Cardiac septum (tissue), 1 donor: Measurements from ENCODE around the gene LCN6. TPM values are rescaled to one million over a fixed set of nuclear protein-coding genes. Genes with fewer than 3 reads are reported as not detected.

Experiments used
- DNase-seq: peaks from one replicate; pipeline ENCODE4 v3.0.0-alpha.2; 2020; ENCODE audit warnings: low spot score
- intact Hi-C: fragments of 100-400 bp; cut with DNase I; formaldehyde crosslinking; loops from one replicate; pipeline ENCODE4 v1.14.0; 2022
- total RNA-seq: library from RNA; stranded (reverse); fragmentation: NEBNext Ultra II Directional; extraction: Animal tissue kit (Norgen Biotek cat#: 25700); gene quantifications from one replicate; pipeline ENCODE4 v1.2.1, GENCODE V29; 2021
- donor health status: DM: no; HTN: no; CAD: no.

The LCN6 gene
- total RNA-seq, 1 donor from 2014 or later: 4.5 TPM

GRCh38 chr9:136733611-136734010 is 14.7 kb downstream of the LCN6 start:
- no peak for DNase-seq
- intact Hi-C loops: no loop called here

- no peak for DNase-seq
- intact Hi-C loops: no loop called here
Measured at GRCh38 chr9:136732444-136733178, 15.7 kb downstream of the LCN6 start.

- no peak for DNase-seq
- intact Hi-C loops: loop anchor here (5.0 kb wide), 1 partner anchor 38 kb away; no protein-coding TSS in a partner anchor
Measured at GRCh38 chr9:136729926-136730325, 18.4 kb downstream of the LCN6 start.

- DNase-seq: no peak
- intact Hi-C loops: loop anchor here (5.0 kb wide), 1 partner anchor 37 kb away; no protein-coding TSS in a partner anchor
Measured at GRCh38 chr9:136729144-136729543, 19.2 kb downstream of the LCN6 start.

- intact Hi-C loops: loop anchor here (5.0 kb wide), 1 partner anchor 36 kb away; no protein-coding TSS in a partner anchor
- no peak for DNase-seq
Measured at GRCh38 chr9:136728548-136729123, 19.7 kb downstream of the LCN6 start.

- DNase-seq: peak; percentile 94
- intact Hi-C loops: loop anchor here (5.0 kb wide), 1 partner anchor 36 kb away; no protein-coding TSS in a partner anchor
Measured at GRCh38 chr9:136728080-136728547, 20.2 kb downstream of the LCN6 start.

GRCh38 chr9:136726631-136727191 is 21.6 kb downstream of the LCN6 start:
- no peak for DNase-seq
- intact Hi-C loops: loop anchor here (5.0 kb wide), 1 partner anchor 34 kb away; no protein-coding TSS in a partner anchor

- intact Hi-C loops: loop anchor here (5.0 kb wide), 1 partner anchor 34 kb away; no protein-coding TSS in a partner anchor
Measured at GRCh38 chr9:136726118-136726517, 22.2 kb downstream of the LCN6 start.

GRCh38 chr9:136725612-136726011 is 22.7 kb downstream of the LCN6 start:
- intact Hi-C loops: loop anchor here (5.0 kb wide), 1 partner anchor 33 kb away; no protein-coding TSS in a partner anchor

More at GRCh38 chr9:136726118-136726517, 22.2 kb downstream of the LCN6 start:
- DNase-seq: no peak

GRCh38 chr9:136724772-136725171 is 23.6 kb downstream of the LCN6 start:
- DNase-seq: no peak
- intact Hi-C loops: loop anchor here (5.0 kb wide), 2 partner anchors 32 to 47 kb away; no protein-coding TSS in a partner anchor

More at GRCh38 chr9:136725612-136726011, 22.7 kb downstream of the LCN6 start:
- DNase-seq: no peak

- intact Hi-C loops: loop anchor here (5.0 kb wide), 1 partner anchor 47 kb away; no protein-coding TSS in a partner anchor
- no peak for DNase-seq
Measured at GRCh38 chr9:136723989-136724388, 24.3 kb downstream of the LCN6 start.

- no peak for DNase-seq
- intact Hi-C loops: loop anchor here (5.0 kb wide), 1 partner anchor 46 kb away; no protein-coding TSS in a partner anchor
Measured at GRCh38 chr9:136723362-136723976, 24.9 kb downstream of the LCN6 start.

GRCh38 chr9:136722969-136723356 is 25.4 kb downstream of the LCN6 start:
- intact Hi-C loops: loop anchor here (5.0 kb wide), 1 partner anchor 46 kb away; no protein-coding TSS in a partner anchor
- no peak for DNase-seq

- DNase-seq: no peak
Measured at GRCh38 chr9:136722093-136722968, 26.0 kb downstream of the LCN6 start.

GRCh38 chr9:136721339-136722092 is 26.8 kb downstream of the LCN6 start:
- no peak for DNase-seq

More at GRCh38 chr9:136722093-136722968, 26.0 kb downstream of the LCN6 start:
- intact Hi-C loops: loop anchor here (5.0 kb wide), 1 partner anchor 45 kb away; no protein-coding TSS in a partner anchor

GRCh38 chr9:136720898-136721338 is 27.4 kb downstream of the LCN6 start:
- intact Hi-C loops: loop anchor here (5.0 kb wide), 1 partner anchor 44 kb away; no protein-coding TSS in a partner anchor
- no peak for DNase-seq

More at GRCh38 chr9:136721339-136722092, 26.8 kb downstream of the LCN6 start:
- intact Hi-C loops: loop anchor here (5.0 kb wide), 1 partner anchor 44 kb away; no protein-coding TSS in a partner anchor

GRCh38 chr9:136720251-136720897 is 28.0 kb downstream of the LCN6 start:
- intact Hi-C loops: loop anchor here (5.0 kb wide), 1 partner anchor 43 kb away; no protein-coding TSS in a partner anchor
- DNase-seq: no peak
